A673 (cell line): Measurements from ENCODE around the gene SIRT2. TPM values are rescaled to one million over a fixed set of nuclear protein-coding genes. Genes with fewer than 3 reads are reported as not detected.

Experiments
- BruUV-seq: library from RNA; stranded (reverse); fragments of 400-500 nt; replicated peaks from 2 replicates; lab custom pipeline; 2021; lab: Mats Ljungman, UMichigan
- CTCF ChIA-PET: fragments of 300-600 bp; sonication (Branson Sonifier 250); formaldehyde crosslinking; loops from one replicate; lab custom pipeline; 2022; ENCODE audit warnings: antibody characterized with exemption; lab: Charles Lee
- POLR2A ChIA-PET: fragments of 300-600 bp; sonication (Branson Sonifier 250); formaldehyde crosslinking; loops from one replicate; lab custom pipeline; 2022; ENCODE audit warnings: antibody characterized with exemption; ENCODE audit not compliant: low non-redundant PET; lab: Charles Lee
- DNase-seq: peaks from one replicate; pipeline ENCODE4 v3.0.0-alpha.2; 2015; ENCODE audit warnings: low spot score
- H3K27ac ChIP-seq: fragments of 200-600 bp; sonication (generic); 2 replicates; pipeline ENCODE4 v1.5.1; 2016; ENCODE audit warnings: mixed run types, low read depth, mild to moderate bottlenecking, mixed read lengths, antibody characterized with exemption, low read length; ENCODE audit not compliant: poor library complexity, severe bottlenecking
- H3K27me3 ChIP-seq: fragments of 200-600 bp; sonication (generic); replicated peaks from 2 replicates; pipeline ENCODE4 v1.6.1; 2017; ENCODE audit warnings: mixed run types, low read depth, mild to moderate bottlenecking, mixed read lengths, antibody characterized with exemption, low read length; ENCODE audit not compliant: insufficient read depth, poor library complexity
- H3K36me3 ChIP-seq: fragments of 200-600 bp; sonication (generic); 2 replicates; pipeline ENCODE4 v1.6.1; 2016; ENCODE audit warnings: mixed run types, mild to moderate bottlenecking, mixed read lengths, antibody characterized with exemption, low read length; ENCODE audit not compliant: insufficient read depth, poor library complexity, severe bottlenecking
- H3K4me1 ChIP-seq: fragments of 200-600 bp; sonication (generic); 2 replicates; pipeline ENCODE4 v1.6.1; 2017; ENCODE audit warnings: mixed run types, mild to moderate bottlenecking, mixed read lengths, antibody characterized with exemption, low read length; ENCODE audit not compliant: insufficient read depth, poor library complexity, severe bottlenecking
- H3K4me3 ChIP-seq: fragments of 200-600 bp; sonication (generic); 2 replicates; pipeline ENCODE4 v1.5.1; 2016; ENCODE audit warnings: low read depth, mixed run types, mild to moderate bottlenecking, mixed read lengths, low read length; ENCODE audit not compliant: poor library complexity, severe bottlenecking
- H3K9me3 ChIP-seq: fragments of 200-600 bp; sonication (generic); 2 replicates; pipeline ENCODE4 v1.6.1; 2016; ENCODE audit warnings: mixed run types, low read depth, mild to moderate bottlenecking, mixed read lengths, antibody characterized with exemption, low read length; ENCODE audit not compliant: poor library complexity, severe bottlenecking
- EZH2 ChIP-seq: fragments of 200-600 bp; sonication (generic); IDR thresholded peaks from 2 replicates; pipeline ENCODE4 v1.6.1; 2017; ENCODE audit warnings: borderline replicate concordance, low read depth, mild to moderate bottlenecking, mixed read lengths, antibody characterized with exemption, low read length; ENCODE audit not compliant: poor library complexity, severe bottlenecking
- intact Hi-C: fragments of 100-400 bp; cut with micrococcal nuclease; formaldehyde crosslinking; loops from one replicate; pipeline ENCODE4 v1.10.0; 2022; ENCODE audit not compliant: unreplicated experiment
- total RNA-seq: library from RNA; stranded (reverse); gene quantifications from 2 replicates; pipeline ENCODE4 v1.2.3, GENCODE V29; 2021
- TF ChIP-seq, protein P1 (sequence below): fragments of 300-800, 200-600 bp; sonication (generic); conservative IDR thresholded peaks from 2 replicates; pipeline ENCODE4 v1.5.1; 2017; ENCODE audit warnings: low read depth, mild to moderate bottlenecking, antibody characterized with exemption, low read length, moderate library complexity, mixed read lengths

The SIRT2 gene
- total RNA-seq, 1 experiment from 2014 or later = 32.2 TPM

GRCh38 chr19:38883286-38883685 is 16.1 kb downstream of the SIRT2 start:
- intact Hi-C loops = no loop called here
- no peaks in the 10 kb centered on the region for H3K27me3 ChIP-seq
- DNase-seq = no peak
- no peak overlapping the region for H3K4me3 ChIP-seq
- no peak overlapping the region for H3K27ac ChIP-seq
- TF ChIP-seq, protein P1, sequence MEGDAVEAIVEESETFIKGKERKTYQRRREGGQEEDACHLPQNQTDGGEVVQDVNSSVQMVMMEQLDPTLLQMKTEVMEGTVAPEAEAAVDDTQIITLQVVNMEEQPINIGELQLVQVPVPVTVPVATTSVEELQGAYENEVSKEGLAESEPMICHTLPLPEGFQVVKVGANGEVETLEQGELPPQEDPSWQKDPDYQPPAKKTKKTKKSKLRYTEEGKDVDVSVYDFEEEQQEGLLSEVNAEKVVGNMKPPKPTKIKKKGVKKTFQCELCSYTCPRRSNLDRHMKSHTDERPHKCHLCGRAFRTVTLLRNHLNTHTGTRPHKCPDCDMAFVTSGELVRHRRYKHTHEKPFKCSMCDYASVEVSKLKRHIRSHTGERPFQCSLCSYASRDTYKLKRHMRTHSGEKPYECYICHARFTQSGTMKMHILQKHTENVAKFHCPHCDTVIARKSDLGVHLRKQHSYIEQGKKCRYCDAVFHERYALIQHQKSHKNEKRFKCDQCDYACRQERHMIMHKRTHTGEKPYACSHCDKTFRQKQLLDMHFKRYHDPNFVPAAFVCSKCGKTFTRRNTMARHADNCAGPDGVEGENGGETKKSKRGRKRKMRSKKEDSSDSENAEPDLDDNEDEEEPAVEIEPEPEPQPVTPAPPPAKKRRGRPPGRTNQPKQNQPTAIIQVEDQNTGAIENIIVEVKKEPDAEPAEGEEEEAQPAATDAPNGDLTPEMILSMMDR = no peak
- no peak for TF ChIP-seq EZH2
- H3K4me1 ChIP-seq = no peaks in the 10 kb centered on the region
- no TSS peak for BruUV-seq
- no peaks in the 10 kb centered on the region for H3K9me3 ChIP-seq
- H3K36me3 ChIP-seq = no peaks in the 10 kb centered on the region
- CTCF ChIA-PET = no interaction called here
- POLR2A ChIA-PET = interaction anchor here (0.7 kb wide), 2 partner anchors 11 to 1756 kb away, joined by 4 to 9 read pairs; no protein-coding TSS in a partner anchor

GRCh38 chr19:38880882-38881609 is 18.4 kb downstream of the SIRT2 start:
- TF ChIP-seq EZH2 = no peak
- TF ChIP-seq, protein P1 = no peak
- ChIA-PET CTCF (no interaction called here), POLR2A (no interaction called here)
- Histone ChIP-seq H3K4me3 (no peak overlapping the region), H3K27ac (no peak overlapping the region), H3K9me3 (no peaks in the 10 kb centered on the region), H3K36me3 (no peaks in the 10 kb centered on the region), H3K27me3 (no peaks in the 10 kb centered on the region), H3K4me1 (no peaks in the 10 kb centered on the region)
- no peak for DNase-seq
- BruUV-seq = no TSS peak
- intact Hi-C loops = no loop called here

DNA sequence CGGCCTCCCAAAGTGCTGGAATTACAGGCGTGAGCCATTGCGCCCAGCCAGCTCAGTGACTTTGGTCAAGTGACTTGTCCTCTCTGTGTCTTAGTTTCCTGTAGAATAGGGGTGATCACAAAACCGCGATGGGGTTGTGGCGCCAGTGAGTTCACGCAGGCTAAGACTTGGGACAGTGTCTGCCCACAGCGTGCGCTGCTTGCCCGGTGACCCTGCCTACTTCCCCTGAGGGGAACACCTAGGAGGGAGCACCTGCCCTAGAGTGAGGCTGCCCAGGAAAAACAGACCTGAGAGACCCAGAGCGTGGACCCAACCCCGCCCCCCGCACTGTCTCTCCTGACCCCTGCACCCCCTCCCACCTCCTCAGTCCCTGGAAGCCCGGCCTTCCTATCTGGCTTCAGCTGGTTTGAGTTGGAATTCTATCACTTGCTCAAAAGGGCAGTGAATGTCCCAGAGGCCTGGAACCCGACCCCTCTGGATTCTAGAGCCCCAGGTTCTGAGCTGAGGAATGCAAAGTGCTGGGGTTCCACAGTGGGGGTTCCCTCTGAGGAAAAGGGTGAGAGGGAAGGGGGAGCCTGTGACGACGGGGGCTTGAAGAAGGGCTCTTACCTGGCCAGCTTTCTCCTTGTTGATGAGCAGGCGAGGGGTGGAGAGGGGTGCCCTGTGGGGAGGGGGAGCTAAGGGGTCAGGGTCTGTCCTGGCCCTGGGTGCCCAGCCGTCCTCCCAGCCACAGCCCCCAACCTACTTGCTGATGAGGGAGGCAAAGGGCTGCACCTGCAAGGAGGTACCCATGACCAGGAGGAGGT is 19.1 kb downstream of the SIRT2 start:
- intact Hi-C loops = no loop called here
- no TSS peak for BruUV-seq
- POLR2A ChIA-PET = no interaction called here

More for the DNA sequence above, 19.1 kb downstream of the SIRT2 start:
- TF ChIP-seq EZH2 = no peak
- TF ChIP-seq, protein P1 = no peak
- CTCF ChIA-PET = interaction anchor here (0.6 kb wide), 1 partner anchor 913 kb away, joined by 4 read pairs; no protein-coding TSS in a partner anchor
- Histone ChIP-seq H3K27ac (no peak overlapping the region), H3K4me3 (no peak overlapping the region), H3K9me3 (no peaks in the 10 kb centered on the region), H3K27me3 (no peaks in the 10 kb centered on the region), H3K4me1 (no peaks in the 10 kb centered on the region), H3K36me3 (no peaks in the 10 kb centered on the region)
- no peak for DNase-seq
